ENCODE measurements around the gene ARL6IP5.

ARL6IP5 gene

DNA sequence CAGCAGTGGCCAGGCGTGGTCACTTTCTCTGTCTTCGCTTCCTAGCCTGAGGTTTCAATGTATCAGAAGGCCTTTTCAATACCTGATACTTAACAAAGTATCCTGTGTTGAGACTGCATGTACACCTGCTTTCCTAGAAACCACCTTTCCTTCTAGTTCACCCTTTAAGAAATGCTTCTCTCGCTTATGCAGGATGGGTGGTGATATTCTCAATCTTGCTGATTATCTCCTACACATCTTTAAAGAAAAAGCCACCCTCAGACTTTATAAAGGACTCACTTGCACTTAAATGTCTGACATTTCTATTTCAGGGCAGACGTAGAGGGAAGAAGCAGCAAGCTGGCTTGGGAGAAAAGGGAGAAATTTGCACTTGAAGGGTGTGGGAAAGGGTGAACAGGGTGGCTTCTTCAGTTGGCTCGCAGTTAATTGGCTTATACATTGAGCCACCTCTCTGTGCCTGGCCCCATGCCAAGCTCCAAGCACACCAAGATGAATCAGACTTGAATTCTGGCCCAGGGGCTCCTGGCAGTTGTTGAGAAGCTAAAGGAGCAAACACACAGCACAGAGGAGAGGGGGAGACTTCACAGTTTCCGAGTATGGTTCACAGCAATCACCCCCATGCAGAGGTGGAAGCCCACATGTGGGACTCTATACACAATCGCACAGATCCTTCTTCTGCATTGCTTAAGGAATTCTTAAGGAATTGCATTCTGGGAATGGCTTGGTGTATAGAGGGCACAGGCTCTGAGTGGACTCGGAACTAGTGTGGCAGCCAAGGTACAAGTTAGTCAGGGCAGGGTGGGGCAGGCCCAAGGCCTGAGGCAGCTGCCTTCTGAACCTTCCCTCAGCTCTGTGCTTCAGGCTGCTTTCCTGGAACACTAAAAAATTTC, 1.3 kb downstream of the ARL6IP5 start:
- DNase-seq (ENCODE audit: low read depth in 3 of 3) = peak; percentile 60 to 68 (median 65)

DNA sequence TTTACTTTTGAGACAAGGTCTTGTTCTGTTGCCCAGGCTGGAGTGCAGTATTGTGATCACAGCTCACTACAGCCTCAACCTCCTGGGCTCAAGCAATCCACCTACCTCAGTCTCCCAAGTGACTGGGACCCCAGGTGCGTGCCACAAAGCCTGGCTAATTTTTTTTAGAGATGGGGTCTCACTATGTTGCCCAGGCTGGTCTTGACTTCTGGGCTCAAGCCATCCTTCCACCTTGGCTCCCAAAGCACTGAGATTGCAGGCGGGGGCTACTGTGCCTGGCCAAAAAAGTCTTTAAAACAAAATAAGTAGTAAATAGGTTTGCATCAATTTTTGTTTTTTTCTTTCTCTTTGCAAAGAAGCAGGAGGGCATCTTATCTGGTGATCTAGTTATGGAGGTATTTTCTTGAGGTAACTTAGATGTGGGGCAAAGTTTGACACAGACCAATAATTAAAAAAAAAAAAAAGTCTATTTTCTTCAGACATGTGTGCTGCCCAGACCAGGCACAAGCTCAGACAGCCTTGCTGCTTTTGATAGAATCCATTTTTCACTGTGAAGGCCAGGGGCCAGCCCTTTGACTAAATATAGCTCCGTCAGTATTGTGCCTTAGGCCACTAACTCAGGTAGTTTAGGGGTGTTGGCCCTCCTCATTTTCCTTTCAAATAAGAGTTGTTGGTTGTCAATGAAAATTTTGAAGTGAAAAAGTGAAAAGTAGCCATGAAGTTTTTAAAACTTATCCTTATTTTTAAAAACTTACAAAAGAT, 2.5 kb downstream of the ARL6IP5 start:
- DNase-seq (ENCODE audit: low read depth in 3 of 3) = no peak

DNA sequence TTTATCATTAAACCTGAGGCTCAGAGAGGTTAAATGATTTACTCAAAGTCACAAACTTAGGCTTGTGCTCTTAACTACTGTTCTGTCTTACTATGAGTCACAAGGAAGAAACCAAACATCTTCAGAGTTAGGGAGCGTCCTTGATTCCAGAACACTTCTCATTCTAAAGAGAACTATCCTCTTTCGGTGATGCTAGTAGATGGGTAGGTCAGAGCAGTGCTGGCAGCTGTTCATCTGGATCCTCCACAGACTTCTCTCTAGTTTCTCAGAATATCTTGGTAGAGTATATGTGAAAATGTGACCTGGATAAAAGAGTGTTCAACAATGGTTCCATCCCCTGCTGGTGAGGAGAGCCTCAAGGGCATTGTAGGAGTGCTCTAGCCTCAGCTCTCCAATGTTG, 3.3 kb downstream of the ARL6IP5 start:
- no peak for DNase-seq (ENCODE audit: low read depth in 3 of 3)

DNA sequence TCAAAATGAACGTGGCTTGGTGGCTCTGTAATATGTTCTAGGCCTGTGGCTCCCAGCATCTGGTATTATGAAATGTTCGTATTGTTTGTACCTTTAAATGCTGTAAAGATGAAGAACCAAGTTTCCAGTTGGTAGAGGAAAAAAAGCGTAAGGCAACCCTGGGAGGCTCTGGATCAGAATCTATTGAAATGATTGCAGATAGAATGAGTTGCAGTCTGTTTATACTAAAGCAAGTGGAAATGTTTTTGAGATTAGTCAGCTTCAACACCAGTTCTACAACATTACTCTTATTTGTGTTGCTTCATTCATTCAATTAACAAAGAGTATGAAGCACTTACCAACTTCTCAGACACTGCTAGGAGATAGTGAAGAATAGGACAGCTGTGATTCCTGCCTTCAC, 5.3 kb downstream of the ARL6IP5 start:
- no peak for DNase-seq (ENCODE audit: low read depth in 3 of 3)

DNA sequence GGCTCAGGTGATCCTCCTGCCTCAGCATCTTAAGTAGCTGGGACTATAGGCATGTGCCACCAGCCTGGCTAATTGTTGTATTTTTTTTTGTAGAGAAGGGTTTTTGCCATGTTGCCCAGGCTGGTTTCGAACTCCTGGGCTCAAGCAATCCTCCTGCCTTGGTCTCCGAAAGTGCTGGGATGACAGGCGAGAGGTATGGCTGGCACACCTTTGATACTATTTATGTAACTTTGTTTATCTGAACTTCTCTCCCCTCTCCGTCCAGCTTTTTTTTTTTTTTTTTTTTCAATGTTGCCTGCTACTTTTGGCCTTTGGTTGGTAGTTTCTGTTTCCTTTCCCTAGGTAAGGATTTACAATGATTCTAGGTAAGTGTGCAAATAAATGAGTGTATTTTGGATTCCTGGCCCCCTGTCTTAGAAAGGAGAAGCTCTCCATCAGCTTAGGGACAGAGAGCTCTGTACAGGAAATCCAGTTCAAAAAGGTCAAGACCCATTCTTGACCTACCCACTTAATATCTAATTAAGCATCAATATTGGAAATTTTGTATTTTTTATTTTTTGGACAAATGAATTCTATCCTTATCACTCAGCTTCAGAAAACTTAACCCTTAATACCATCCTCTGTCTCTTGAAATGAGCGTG, 6.8 kb downstream of the ARL6IP5 start:
- DNase-seq (ENCODE audit: low read depth in 3 of 3) = no peak

DNA sequence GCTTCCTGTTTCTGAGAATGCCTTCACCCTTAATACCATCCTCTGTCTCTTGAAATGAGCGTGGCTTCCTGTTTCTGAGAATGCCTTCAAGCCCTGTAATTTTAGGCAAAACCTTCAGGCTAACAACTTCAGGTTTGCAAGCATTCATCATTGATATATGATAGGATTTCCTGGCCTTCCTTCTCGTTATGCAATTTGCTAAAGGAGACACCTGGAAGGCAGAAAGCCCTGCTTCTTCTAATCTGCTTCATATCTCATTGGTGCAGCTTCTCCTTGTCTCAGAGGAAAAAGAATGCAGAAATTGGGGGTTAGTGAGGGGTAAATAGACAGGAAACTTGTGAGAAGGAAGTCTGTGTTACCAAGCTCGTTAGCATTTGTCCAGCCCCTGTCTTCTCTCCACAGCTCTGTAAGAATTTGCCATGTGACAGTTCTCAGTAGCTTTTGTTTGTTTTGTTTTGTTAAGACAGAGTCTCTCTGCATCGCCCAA, 7.3 kb downstream of the ARL6IP5 start:
- DNase-seq (ENCODE audit: low read depth in 3 of 3) = no peak

DNA sequence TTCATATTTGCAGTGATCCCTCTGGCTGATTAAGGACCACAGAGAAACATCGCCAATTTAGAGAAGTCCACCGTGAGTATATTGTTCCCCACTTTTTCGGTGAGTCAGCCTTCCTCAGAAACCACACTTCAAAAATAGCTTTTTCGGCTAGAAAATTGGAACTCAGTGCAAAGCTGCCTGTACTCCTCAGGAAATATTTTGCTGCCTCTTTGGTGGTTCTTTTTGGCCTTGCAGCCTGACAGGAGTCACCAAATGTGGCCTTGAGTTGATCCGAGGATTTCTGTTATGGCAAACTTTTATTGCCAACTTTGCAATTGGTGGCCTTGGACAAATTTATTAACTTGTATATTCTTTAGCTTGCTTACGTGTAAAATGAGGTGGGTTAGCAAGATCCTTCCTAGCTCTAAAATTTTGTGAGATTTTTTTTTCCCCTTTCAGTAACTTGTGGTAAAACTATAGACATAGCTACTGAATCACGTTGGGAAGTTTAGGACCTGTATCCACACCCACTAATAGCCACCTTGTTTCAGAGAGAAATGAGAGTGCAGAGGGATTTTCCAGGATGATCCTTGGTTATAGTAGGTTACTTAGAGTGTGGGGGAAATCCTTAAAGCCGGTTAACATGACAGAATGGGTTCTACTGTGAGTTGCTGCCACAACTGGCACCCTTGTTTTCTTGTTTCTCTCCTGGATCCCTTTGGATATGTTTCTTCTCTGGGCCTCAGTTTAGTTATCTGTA, 9.9 kb downstream of the ARL6IP5 start:
- DNase-seq (ENCODE audit: low read depth in 3 of 3) = no peak

DNA sequence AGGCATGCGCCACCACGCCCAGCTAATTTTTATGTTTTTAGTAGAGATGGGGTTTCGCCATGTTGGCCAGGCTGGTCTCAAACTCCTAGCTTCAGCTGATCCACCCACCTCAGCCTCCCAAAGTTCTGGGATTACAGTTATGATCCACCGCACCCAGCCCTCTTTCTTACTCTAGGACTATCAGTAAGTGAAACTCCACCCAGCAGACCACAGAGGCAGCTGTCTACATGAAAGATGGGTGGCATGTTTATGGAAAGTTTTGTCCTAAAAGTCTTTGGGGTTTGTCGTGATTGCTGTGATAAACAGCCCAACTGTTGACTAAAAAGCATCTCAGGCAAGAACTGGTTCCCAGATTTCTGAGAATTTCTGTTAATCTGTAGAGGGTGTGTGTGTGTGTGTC, 10.9 kb downstream of the ARL6IP5 start:
- DNase-seq (ENCODE audit: low read depth in 3 of 3) = no peak

DNA sequence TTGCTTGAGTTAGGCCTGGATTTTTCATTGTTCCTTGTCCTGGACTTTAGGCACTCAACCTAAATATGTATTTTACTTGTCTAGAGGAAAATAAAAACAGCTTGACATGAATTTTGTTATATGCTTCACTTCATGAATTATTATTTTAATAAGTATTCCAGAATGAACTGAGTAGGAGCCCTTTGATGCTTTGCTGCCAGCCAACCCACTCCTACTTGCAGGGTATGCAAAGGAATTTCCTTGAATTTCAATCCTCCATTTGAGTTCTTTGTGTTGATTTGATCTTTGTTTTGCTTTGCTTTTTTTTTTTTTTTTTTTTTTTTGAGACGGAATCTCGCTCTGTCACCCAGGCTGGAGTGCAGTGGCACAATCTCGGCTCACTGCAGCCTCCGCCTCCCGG, 11.6 kb downstream of the ARL6IP5 start:
- no peak for DNase-seq (ENCODE audit: low read depth in 3 of 3)

DNA sequence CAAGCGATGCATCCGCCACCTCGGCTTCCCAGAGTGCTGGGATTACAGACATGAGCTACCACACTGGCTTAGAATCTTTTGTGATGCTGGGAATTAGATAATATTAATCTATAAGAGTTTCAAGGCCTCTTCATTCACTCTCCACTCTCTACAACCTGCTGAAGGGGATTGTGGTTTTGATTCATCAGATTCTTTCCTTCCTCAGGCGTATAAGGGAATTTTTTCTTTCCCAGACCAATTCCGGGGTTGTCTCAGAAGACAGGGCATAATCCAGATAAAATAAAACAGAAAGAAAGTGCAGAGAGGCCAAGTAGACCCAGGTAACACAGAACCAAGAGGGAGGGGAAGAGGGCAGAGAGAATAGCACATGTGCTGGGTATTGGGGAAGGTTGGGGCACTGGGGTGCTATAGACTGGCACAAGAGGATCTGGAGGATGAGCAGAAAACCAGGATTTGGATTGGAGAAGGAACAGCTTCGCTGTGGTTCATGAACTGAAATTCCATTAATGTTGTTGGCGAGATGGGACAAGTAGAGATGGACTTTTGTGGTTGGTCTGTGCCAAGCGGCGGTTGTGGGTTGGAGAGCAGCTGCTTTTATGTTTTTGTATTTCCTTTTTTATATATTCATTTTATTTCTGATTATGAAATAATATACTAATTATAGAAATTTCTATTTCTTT, 12.8 kb downstream of the ARL6IP5 start:
- no peak for DNase-seq (ENCODE audit: low read depth in 3 of 3)

DNA sequence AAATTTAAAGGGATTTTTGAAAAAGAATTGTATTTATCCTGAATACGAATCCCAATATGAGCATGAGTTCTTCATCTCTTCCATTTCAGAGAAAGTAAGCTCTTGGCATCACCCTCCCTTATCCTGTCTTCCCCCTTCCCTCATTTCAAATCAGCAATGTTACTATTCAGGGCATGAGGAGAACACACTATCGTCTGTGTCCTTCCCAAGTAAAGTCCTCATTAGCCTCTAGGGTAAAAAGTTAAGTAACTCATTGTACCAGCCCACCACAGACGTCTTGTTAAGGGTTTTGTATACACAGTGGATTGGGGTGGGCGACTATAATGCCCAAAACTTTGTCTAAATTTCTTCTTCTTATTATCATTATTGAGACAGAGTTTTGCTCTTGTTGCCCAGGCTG, 14.8 kb downstream of the ARL6IP5 start:
- DNase-seq (ENCODE audit: low read depth in 3 of 3) = no peak

DNA sequence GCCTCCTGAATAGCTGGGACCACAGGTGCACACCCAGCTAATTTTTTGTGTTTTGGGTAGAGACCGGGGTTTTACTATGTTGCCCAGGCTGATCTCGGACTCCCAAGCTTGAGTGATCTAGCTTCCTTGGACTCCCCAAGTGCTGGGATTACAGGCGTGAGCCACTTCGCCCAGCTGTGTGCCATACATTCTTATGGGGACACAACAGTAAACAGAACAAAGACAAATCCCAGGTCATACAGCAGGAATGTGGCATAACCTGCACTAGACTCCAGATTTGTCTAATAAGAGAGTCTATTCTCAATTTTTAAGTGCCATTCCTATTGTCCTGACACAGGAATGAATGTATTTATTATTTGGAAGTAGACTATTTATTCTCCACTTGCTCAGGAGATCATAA, 17.6 kb downstream of the ARL6IP5 start:
- no peak for DNase-seq (ENCODE audit: low read depth in 3 of 3)

DNA sequence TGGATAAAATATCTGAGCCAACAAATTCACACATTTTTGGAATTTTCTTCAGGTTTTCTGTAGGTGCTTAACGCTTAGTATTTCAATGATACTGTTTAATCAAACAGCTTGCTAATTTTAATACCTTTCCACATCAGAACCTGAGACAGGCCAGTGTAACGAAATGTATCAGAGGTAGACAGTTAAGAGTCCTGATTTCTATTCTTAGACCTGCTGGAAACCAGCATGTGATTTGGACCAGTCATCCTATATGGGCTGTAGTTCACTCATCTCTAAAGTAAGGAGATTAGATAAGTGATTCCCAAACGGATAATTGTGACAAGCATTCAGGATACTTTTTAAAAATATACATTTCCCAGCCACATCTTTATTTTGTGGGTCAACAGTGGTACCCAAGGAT, 18.4 kb downstream of the ARL6IP5 start:
- DNase-seq (ENCODE audit: low read depth in 3 of 3) = no peak

DNA sequence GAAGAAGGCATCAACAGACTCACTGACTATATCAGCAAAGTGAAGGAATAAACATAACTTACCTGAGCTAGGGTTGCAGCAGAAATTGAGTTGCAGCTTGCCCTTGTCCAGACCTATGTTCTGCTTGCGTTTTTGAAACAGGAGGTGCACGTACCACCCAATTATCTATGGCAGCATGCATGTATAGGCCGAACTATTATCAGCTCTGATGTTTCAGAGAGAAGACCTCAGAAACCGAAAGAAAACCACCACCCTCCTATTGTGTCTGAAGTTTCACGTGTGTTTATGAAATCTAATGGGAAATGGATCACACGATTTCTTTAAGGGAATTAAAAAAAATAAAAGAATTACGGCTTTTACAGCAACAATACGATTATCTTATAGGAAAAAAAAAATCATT, 19.8 kb downstream of the ARL6IP5 start:
- no peak for DNase-seq (ENCODE audit: low read depth in 3 of 3)

DNA sequence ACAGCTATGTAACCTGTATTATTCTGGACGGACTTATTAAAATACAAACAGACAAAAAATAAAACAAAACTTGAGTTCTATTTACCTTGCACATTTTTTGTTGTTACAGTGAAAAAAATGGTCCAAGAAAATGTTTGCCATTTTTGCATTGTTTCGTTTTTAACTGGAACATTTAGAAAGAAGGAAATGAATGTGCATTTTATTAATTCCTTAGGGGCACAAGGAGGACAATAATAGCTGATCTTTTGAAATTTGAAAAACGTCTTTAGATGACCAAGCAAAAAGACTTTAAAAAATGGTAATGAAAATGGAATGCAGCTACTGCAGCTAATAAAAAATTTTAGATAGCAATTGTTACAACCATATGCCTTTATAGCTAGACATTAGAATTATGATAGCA, 20.6 kb downstream of the ARL6IP5 start:
- no peak for DNase-seq (ENCODE audit: low read depth in 3 of 3)

DNA sequence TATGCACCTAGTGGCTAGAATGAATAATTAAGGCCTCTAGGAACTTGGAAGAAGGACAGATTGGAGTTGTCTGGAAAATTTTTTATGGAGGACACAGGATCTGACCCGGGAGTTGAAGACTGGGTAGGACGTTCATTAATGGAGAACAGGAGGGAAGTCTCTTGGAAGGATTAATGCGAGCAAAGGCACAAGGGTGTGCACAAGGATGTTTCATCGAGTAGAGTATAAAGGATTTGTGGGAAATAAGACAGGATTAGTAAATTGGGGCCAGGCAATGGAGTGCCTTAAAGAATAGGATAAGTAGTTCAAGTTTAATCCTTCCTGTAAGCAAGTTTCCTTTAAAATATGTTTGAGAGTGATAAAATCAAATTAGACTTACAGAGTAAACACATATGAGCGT, 23.1 kb downstream of the ARL6IP5 start:
- DNase-seq (ENCODE audit: low read depth in 3 of 3) = no peak

DNA sequence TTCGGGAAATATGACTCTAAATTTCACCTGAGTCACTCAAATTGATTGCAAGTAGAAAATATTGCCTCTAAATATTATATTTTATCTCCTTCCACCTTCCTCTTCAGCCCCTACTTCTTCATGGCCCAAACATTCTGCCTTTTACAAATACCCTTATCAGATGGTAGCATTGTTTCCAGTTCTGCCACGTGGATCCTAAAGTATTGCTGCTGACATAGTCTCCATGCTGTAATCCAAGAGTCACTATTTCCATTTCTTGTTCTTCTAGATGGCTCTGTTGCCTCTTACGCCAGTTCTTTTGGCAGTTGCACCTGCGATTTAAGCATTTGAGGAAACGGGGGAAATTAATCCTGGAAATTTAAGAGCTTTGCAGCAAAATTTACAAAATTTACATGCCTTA, 24.1 kb downstream of the ARL6IP5 start:
- DNase-seq (ENCODE audit: low read depth in 3 of 3) = no peak

DNA sequence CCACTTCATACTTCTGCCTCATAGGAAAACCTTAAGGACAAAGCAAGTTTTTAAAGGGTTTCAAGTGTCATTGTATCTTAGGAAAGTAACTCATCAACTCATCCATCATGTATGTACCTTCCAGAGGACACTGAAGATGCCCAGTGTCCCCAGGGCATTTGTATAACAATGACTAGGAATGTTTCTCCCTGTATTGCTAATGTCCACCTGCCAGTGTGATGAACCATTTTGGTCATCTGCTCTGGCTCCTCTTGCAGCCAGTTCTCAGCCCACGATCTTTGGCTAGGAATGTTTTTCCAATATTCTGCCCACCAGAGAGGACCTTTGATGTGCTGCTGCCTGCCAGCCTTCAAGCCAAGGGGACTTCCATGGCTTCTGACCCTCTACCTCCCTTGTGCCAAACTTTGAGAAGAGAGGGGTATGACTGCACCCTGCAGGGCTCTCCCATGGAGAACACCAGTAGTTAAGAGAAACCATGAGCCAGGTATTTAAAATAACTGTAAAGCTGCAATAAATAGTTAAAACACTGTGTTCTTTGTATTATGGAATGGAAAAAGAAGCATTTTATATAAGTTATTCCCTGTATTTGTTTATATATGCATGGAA, 26.3 kb downstream of the ARL6IP5 start:
- DNase-seq (ENCODE audit: low read depth in 3 of 3) = no peak

DNA sequence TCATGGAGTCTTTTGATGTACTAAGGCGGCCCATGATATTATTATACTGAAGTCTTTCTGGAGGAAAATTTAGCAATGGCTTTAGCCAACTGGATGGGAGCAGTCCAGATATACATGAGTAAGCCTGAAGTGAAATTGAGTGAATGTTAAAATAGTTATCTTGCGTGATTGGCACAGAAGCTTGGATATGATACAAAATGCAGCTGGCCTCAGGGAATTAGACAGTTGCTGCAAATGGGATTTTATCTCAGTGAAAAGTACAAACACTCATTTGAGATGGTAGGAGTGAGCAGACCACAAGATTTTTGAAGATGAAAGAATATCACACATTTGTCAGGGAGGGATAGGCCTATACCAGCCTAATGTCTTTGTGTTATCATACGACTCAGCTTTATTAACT, 28.8 kb downstream of the ARL6IP5 start:
- DNase-seq (ENCODE audit: low read depth in 3 of 3) = no peak

DNA sequence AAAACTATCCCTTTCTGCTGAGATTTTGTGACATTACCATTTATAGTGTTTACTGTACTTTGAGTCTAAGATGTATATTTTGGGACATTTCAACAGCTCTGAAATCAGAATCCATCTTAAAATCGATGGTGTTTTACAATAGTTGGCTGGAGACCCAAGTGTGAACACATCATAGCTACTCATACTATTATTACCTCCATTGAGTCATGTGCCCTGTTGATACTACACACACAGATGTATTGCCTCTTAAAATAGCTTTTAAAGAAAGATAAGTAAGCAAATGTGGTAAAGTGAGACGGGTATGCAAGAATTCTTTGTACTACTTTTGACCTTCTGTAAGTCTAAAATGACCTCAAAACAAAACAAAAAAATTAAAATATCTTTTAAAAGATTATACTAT, 31.0 kb downstream of the ARL6IP5 start:
- no peak for DNase-seq (ENCODE audit: low read depth in 3 of 3)

DNA sequence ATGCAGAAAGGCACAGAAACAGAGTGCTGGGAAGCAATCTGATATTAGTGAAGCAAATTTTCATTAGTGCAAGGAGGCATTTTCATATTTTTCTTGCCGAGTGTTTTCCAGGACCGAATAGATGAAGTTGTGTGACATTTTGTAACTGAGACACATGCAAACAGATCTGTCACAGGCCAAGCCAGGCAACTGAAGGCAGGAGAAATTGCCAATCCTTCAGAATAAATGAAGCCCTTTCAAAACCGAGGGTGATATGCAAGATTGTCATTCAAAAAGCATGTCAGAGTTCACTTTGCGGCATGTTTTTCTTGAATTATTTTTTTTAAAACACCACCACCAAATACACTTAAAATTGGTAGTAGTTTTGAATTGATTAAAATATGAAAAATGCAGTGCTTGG, 31.4 kb downstream of the ARL6IP5 start:
- no peak for DNase-seq (ENCODE audit: low read depth in 3 of 3)

Data from stimulated activated CD4-positive, alpha-beta T cell treated with anti-CD3 and anti-CD28 coated beads, TNF-alpha, amount 100 ng/mL, for 4 hours (primary cell).